Natural killer cell (primary cell): ENCODE measurements around the gene PRR3. TPM values are rescaled to one million over a fixed set of nuclear protein-coding genes. Genes with fewer than 3 reads are reported as not detected.

Source experiments
- ATAC-seq, 3 donors: fragments of 150-1000 bp in 2 of 3; fragments of 200-7000 bp in 1 of 3; cut with Tn5 transposase; 1 replicate in 1 of 3; 2 replicates in 2 of 3; pipeline ENCODE4 v1.10.0; 2021; ENCODE audit warnings: mild to moderate bottlenecking in 2 of 3, moderate library complexity in 2 of 3
- DNase-seq, 2 donors: peaks; one replicate each; pipeline versions ENCODE4 v3.0.0 to v3.0.0-alpha.2; 2013 to 2021; ENCODE audit warnings: mixed read lengths in 1 of 2
- H3K27ac ChIP-seq: one replicate; pipeline ENCODE4 v1.5.1; 2013; ENCODE audit warnings: mild to moderate bottlenecking, low read length
- H3K27me3 ChIP-seq: one replicate; pipeline ENCODE4 v1.6.1; 2013; ENCODE audit warnings: low read length; ENCODE audit not compliant: control insufficient read depth, insufficient read depth
- H3K36me3 ChIP-seq: one replicate; pipeline ENCODE4 v1.6.1; 2013; ENCODE audit warnings: low read length; ENCODE audit not compliant: control insufficient read depth, insufficient read depth
- H3K4me1 ChIP-seq: one replicate; pipeline ENCODE4 v1.6.1; 2013; ENCODE audit warnings: low read length; ENCODE audit not compliant: control insufficient read depth, insufficient read depth
- H3K4me3 ChIP-seq: one replicate; pipeline ENCODE4 v1.5.1; 2013; ENCODE audit warnings: low read length
- H3K9me3 ChIP-seq: one replicate; pipeline ENCODE4 v1.6.1; 2013; ENCODE audit warnings: low read length; ENCODE audit not compliant: control insufficient read depth, insufficient read depth
- H3K27ac Mint-ChIP-seq, 2 donors: one replicate each; pipeline ENCODE4 v1.8.0; 2022; ENCODE audit warnings: mild to moderate bottlenecking in 2 of 2, mixed read lengths in 2 of 2, moderate library complexity in 1 of 2
- H3K27me3 Mint-ChIP-seq, 2 donors: one replicate each; pipeline ENCODE4 v1.8.0; 2022; ENCODE audit warnings: low read depth in 2 of 2, mixed read lengths in 2 of 2
- H3K36me3 Mint-ChIP-seq: one replicate; pipeline ENCODE4 v1.8.0; 2022; ENCODE audit warnings: mixed read lengths
- H3K4me1 Mint-ChIP-seq, 2 donors: one replicate each; pipeline ENCODE4 v1.8.0; 2022; ENCODE audit warnings: mixed read lengths in 2 of 2
- H3K4me3 Mint-ChIP-seq: one replicate; pipeline ENCODE4 v1.8.0; 2022; ENCODE audit warnings: mild to moderate bottlenecking, moderate library complexity, mixed read lengths
- H3K9me3 Mint-ChIP-seq, 2 donors: one replicate each; pipeline ENCODE4 v1.8.0; 2022; ENCODE audit warnings: mixed read lengths in 2 of 2
- CTCF ChIP-seq: fragments of 200-600 bp; IDR thresholded peaks from one replicate; pipeline ENCODE4 v1.8.0; 2022; ENCODE audit warnings: antibody characterized with exemption
- WGBS: methylation state at CpG from one replicate; pipeline ENCODE4 v1.1.7; 2013; ENCODE audit warnings: missing lambda C conversion rate; ENCODE audit not compliant: insufficient coverage; 5-methylcytosine and 5-hydroxymethylcytosine counted together
- intact Hi-C: fragments of 100-400 bp; cut with micrococcal nuclease; formaldehyde crosslinking; loops from one replicate; pipeline ENCODE4 v1.14.2; 2022
- total RNA-seq, 4 donors: library from RNA; stranded (reverse); fragments of 120-200 nt in 1 of 4; gene quantifications; one replicate each; pipeline versions ENCODE4 v1.2.3 to v1.2.4, GENCODE V29; 2013 to 2022

The PRR3 gene
- total RNA-seq, 3 donors from 2014 or later (not counting 1 experiment from before 2014, with no cell fraction given) = 9.5 to 14.8 (median 13.9) TPM

GRCh38 chr6:30590509-30590908, 33.4 kb downstream of the PRR3 start:
- peak overlapping the region in 1 of 2 donors; percentile 26 for H3K27ac Mint-ChIP-seq
- peaks cover 7 to 13% of the 10 kb centered on the region in 2 donors for H3K4me1 Mint-ChIP-seq
- Histone ChIP-seq H3K9me3 (no peaks in the 10 kb centered on the region), H3K4me3 (no peak overlapping the region), H3K4me1 (no peaks in the 10 kb centered on the region), H3K27me3 (no peaks in the 10 kb centered on the region), H3K27ac (no peak overlapping the region), H3K36me3 (peaks cover 70% of the 10 kb centered on the region)
- no peak overlapping the region for H3K4me3 Mint-ChIP-seq
- TF ChIP-seq CTCF = no peak
- ATAC-seq (peak in 2 of 3 donors; percentile 13 to 17), DNase-seq (no peak)
- H3K27me3 Mint-ChIP-seq = no peaks in the 10 kb centered on the region
- intact Hi-C loops = no loop called here
- WGBS = 83% methylated on average over 8 of the region's 8 CpGs
- H3K36me3 Mint-ChIP-seq = peaks cover 17% of the 10 kb centered on the region
- no peaks in the 10 kb centered on the region for H3K9me3 Mint-ChIP-seq

GRCh38 chr6:30591008-30591407, 33.9 kb downstream of the PRR3 start:
- intact Hi-C loops = no loop called here
- Histone ChIP-seq H3K27ac (no peak overlapping the region), H3K4me3 (no peak overlapping the region), H3K4me1 (no peaks in the 10 kb centered on the region), H3K9me3 (no peaks in the 10 kb centered on the region), H3K36me3 (peaks cover 65% of the 10 kb centered on the region), H3K27me3 (no peaks in the 10 kb centered on the region)
- WGBS = no CpG with 5 or more reads among the region's 1 CpG
- Mint-ChIP-seq H3K4me1 (peaks cover 7 to 13% of the 10 kb centered on the region in 2 donors), H3K4me3 (no peak overlapping the region), H3K27ac (peak overlapping the region in 1 of 2 donors; percentile 11), H3K9me3 (no peaks in the 10 kb centered on the region), H3K27me3 (no peaks in the 10 kb centered on the region), H3K36me3 (peaks cover 17% of the 10 kb centered on the region)
- ATAC-seq (peak in 1 of 3 donors; percentile 9), DNase-seq (no peak)
- no peak for TF ChIP-seq CTCF

- 100% methylated on average over 1 of the region's 1 CpG for WGBS
Observed at GRCh38 chr6:30592287-30592686, 35.2 kb downstream of the PRR3 start.

More at GRCh38 chr6:30592287-30592686, 35.2 kb downstream of the PRR3 start:
- H3K27ac Mint-ChIP-seq = peak overlapping the region in 1 of 2 donors; percentile 32
- DNase-seq = no peak
- Histone ChIP-seq H3K9me3 (no peaks in the 10 kb centered on the region), H3K4me1 (peaks cover 3% of the 10 kb centered on the region), H3K36me3 (peaks cover 53% of the 10 kb centered on the region), H3K27me3 (no peaks in the 10 kb centered on the region), H3K4me3 (no peak overlapping the region), H3K27ac (no peak overlapping the region)
- H3K4me1 Mint-ChIP-seq = peaks cover 12 to 19% of the 10 kb centered on the region in 2 donors
- intact Hi-C loops = no loop called here
- H3K27me3 Mint-ChIP-seq = no peaks in the 10 kb centered on the region
- H3K36me3 Mint-ChIP-seq = peaks cover 9% of the 10 kb centered on the region
- TF ChIP-seq CTCF = no peak
- no peak overlapping the region for H3K4me3 Mint-ChIP-seq
- no peak for ATAC-seq
- no peaks in the 10 kb centered on the region for H3K9me3 Mint-ChIP-seq
